ENCODE data around the gene MRPS30. TPM values are rescaled to one million over a fixed set of nuclear protein-coding genes. Genes with fewer than 3 reads are reported as not detected.

Gene MRPS30
- total and polyA plus RNA-seq, 2 of the 13 experiments (the other 11 are each of a cell fraction or from before 2014, with no cell fraction given): 36.4 to 67.6 TPM

GRCh38 chr5:44808435-44809214, at the start of gene MRPS30 (continued):
- TF ChIP-seq CTCF (CRISPR knock-in tag; IDR thresholded peaks at IDR 0.05) (peak; percentile 70), ZNF441 (CRISPR knock-in tag; IDR thresholded peaks at IDR 0.05; ENCODE audit: borderline replicate concordance) (peak; percentile 65; the same call in 1 of the 2 replicates), HNRNPLL (IDR thresholded peaks at IDR 0.05; ENCODE audit: low read depth, low read length, poor library complexity, severe bottlenecking) (peak; percentile 79), ZNF124 (CRISPR knock-in tag; IDR thresholded peaks at IDR 0.05) (no peak), ZNF484 (CRISPR knock-in tag; IDR thresholded peaks at IDR 0.05; ENCODE audit: borderline replicate concordance, low read depth) (no peak), FOXK2 (IDR thresholded peaks at IDR 0.05) (no peak), ZMYM2 (CRISPR knock-in tag; IDR thresholded peaks at IDR 0.05) (no peak), HNF1B (CRISPR knock-in tag; IDR thresholded peaks at IDR 0.05) (peak; percentile 33; the same call in 1 of the 2 replicates), ZNF224 (CRISPR knock-in tag; IDR thresholded peaks at IDR 0.05) (no peak), ZC3H4 (CRISPR knock-in tag; IDR thresholded peaks at IDR 0.05; ENCODE audit: borderline replicate concordance) (no peak), NR2F1 (CRISPR knock-in tag; IDR thresholded peaks at IDR 0.05) (peak; percentile 98 to 99), RBM22 (optimal IDR thresholded peaks at IDR 0.05; ENCODE audit: low read length) (no peak), HNRNPUL1 (IDR thresholded peaks at IDR 0.05; ENCODE audit: low read depth, low read length) (no peak), SP4 (CRISPR knock-in tag; IDR thresholded peaks at IDR 0.05) (peak; percentile 71; the same call in 1 of the 2 replicates), CREB1 (IDR thresholded peaks at IDR 0.05) (peak; percentile 88), CREB1 (CRISPR knock-in tag; IDR thresholded peaks at IDR 0.05) (peak; percentile 96), EED (CRISPR knock-in tag; IDR thresholded peaks at IDR 0.05) (0 out of 2 replicates have a peak, but pooled peaks have one; percentile 80), ZSCAN21 (CRISPR knock-in tag; IDR thresholded peaks at IDR 0.05; ENCODE audit: borderline replicate concordance) (0 out of 2 replicates have a peak, but pooled peaks have one; percentile 67), HHEX (CRISPR knock-in tag; IDR thresholded peaks at IDR 0.05) (0 out of 2 replicates have a peak, but pooled peaks have one; percentile 59), ZNF788 (CRISPR knock-in tag; IDR thresholded peaks at IDR 0.05; ENCODE audit: borderline replicate concordance) (peak; percentile 79; the same call in 1 of the 2 replicates), KDM3A (CRISPR knock-in tag; IDR thresholded peaks at IDR 0.05; ENCODE audit: low read depth) (peak; percentile 77), THAP11 (CRISPR knock-in tag; IDR thresholded peaks at IDR 0.05) (peak; percentile 81), ZNF350 (CRISPR knock-in tag; IDR thresholded peaks at IDR 0.05; ENCODE audit: borderline replicate concordance, low read depth) (peak; percentile 71), SRY (CRISPR knock-in tag; IDR thresholded peaks at IDR 0.05) (peak; percentile 88), RARA (CRISPR knock-in tag; IDR thresholded peaks at IDR 0.05) (no peak), ZBTB46 (CRISPR knock-in tag; IDR thresholded peaks at IDR 0.05; ENCODE audit: borderline replicate concordance) (no peak)

All from HepG2 (cell line).